Neural crest cell (in vitro differentiated cells): ENCODE data around the gene PELI3. TPM values are rescaled to one million over a fixed set of nuclear protein-coding genes. Genes with fewer than 3 reads are reported as not detected.

ENCODE experiments used
- DNase-seq: peaks from one replicate; pipeline ENCODE4 v3.0.0; 2021; ENCODE audit warnings: low read depth, mixed read lengths, low spot score
- H3K27ac Mint-ChIP-seq: one replicate; pipeline ENCODE4 v1.8.0; 2021; ENCODE audit warnings: mild to moderate bottlenecking, mixed read lengths; ENCODE audit not compliant: unreplicated experiment
- H3K27me3 Mint-ChIP-seq: 2 replicates; pipeline ENCODE4 v1.8.0; 2021; ENCODE audit warnings: low read depth, mild to moderate bottlenecking, mixed read lengths
- H3K36me3 Mint-ChIP-seq: 2 replicates; pipeline ENCODE4 v1.8.0; 2021; ENCODE audit warnings: low read depth, mild to moderate bottlenecking, mixed read lengths
- H3K4me1 Mint-ChIP-seq: 2 replicates; pipeline ENCODE4 v1.8.0; 2021; ENCODE audit warnings: mixed read lengths
- H3K4me3 Mint-ChIP-seq: one replicate; pipeline ENCODE4 v1.8.0; 2021; ENCODE audit warnings: mild to moderate bottlenecking, mixed read lengths
- H3K9me3 Mint-ChIP-seq: 2 replicates; pipeline ENCODE4 v1.8.0; 2021; ENCODE audit warnings: mixed read lengths
- total RNA-seq: library from RNA; stranded (reverse); gene quantifications from 2 replicates; pipeline ENCODE4 v1.2.1, GENCODE V29; 2021
- TF ChIP-seq, protein P1 (sequence below): fragments of 200-600 bp; sonication (generic); conservative IDR thresholded peaks from 2 replicates; pipeline ENCODE4 v1.5.0; 2021; ENCODE audit warnings: antibody characterized with exemption, mild to moderate bottlenecking

PELI3 gene
- total RNA-seq, 1 donor from 2014 or later = 13.3 TPM

DNA sequence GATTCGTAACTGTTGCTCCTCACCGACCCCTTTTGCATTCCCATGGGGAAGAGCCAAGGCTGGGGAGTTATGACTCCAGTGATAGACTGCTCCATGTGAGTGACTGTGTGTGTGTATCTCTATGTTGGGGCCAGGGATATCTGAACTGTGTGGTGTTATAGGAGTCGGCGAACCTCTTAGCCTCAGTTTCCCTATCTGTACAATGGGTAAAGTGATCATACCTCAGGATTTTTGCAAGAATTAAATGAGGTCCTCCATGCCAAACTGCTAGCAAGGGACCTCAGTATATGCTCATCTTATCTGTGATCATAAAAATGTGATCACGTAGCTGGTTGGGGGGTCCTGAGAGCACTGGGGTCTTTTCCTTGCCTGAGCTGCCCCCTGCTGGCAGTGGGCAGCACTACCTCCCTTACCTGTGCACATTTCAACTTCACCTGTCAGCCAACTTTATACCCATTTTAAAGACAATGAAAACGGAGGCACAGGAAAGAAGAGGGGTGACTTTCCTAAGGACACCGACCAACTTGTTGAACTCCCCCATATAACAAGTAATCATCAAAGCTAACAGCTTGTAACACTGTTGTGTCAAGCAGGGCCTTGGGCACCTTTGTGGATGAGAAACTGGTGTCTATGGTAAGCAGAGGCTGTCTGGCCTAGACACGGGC lies 12.2 kb downstream of the PELI3 start:
- Mint-ChIP-seq H3K9me3 (no peaks in the 10 kb centered on the region), H3K4me1 (peaks cover 29% of the 10 kb centered on the region), H3K4me3 (peak overlapping the region; percentile 96), H3K36me3 (no peaks in the 10 kb centered on the region), H3K27me3 (no peaks in the 10 kb centered on the region), H3K27ac (peak overlapping the region; percentile 89)
- DNase-seq = no peak
- TF ChIP-seq, protein P1, sequence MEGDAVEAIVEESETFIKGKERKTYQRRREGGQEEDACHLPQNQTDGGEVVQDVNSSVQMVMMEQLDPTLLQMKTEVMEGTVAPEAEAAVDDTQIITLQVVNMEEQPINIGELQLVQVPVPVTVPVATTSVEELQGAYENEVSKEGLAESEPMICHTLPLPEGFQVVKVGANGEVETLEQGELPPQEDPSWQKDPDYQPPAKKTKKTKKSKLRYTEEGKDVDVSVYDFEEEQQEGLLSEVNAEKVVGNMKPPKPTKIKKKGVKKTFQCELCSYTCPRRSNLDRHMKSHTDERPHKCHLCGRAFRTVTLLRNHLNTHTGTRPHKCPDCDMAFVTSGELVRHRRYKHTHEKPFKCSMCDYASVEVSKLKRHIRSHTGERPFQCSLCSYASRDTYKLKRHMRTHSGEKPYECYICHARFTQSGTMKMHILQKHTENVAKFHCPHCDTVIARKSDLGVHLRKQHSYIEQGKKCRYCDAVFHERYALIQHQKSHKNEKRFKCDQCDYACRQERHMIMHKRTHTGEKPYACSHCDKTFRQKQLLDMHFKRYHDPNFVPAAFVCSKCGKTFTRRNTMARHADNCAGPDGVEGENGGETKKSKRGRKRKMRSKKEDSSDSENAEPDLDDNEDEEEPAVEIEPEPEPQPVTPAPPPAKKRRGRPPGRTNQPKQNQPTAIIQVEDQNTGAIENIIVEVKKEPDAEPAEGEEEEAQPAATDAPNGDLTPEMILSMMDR = peak; percentile 88

DNA sequence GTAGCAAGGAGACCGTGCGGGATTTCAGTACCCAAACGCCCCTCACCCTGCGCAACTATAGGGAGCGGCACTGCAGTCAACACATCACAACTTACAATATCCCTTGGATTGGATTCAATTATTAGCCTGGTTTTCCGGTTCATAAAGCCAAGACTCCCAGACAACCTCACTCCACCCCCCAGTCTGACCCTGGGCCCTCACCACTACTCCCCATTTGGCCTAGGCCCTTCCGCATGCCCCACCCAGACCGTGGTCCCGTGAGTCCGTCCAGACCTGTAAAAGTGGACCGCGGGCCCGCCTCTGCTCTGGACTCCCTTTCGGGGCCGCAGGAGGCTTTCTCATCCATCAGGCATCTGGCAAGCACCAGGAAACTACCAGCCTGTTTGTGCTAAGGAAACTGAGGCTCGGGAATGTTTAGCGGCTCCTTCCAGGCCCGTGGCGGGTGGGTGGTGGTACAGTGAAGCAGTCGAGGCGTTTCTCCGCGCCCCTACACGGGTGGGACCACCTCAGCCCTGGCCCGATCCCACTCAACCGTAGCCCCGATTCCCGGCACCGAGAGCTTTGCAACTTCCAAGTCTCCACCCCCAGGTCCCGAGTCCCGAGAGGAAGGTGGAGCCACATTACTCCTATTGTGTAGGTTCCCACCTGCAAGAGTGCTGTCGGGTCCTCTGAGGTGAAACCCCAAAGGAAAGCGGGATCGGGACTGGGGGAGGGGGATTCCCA lies 12.8 kb downstream of the PELI3 start:
- Mint-ChIP-seq H3K27ac (peak overlapping the region; percentile 89), H3K4me3 (peak overlapping the region; percentile 96), H3K36me3 (no peaks in the 10 kb centered on the region), H3K27me3 (no peaks in the 10 kb centered on the region), H3K4me1 (peaks cover 29% of the 10 kb centered on the region), H3K9me3 (no peaks in the 10 kb centered on the region)
- TF ChIP-seq, protein P1 = no peak
- DNase-seq = no peak

DNA sequence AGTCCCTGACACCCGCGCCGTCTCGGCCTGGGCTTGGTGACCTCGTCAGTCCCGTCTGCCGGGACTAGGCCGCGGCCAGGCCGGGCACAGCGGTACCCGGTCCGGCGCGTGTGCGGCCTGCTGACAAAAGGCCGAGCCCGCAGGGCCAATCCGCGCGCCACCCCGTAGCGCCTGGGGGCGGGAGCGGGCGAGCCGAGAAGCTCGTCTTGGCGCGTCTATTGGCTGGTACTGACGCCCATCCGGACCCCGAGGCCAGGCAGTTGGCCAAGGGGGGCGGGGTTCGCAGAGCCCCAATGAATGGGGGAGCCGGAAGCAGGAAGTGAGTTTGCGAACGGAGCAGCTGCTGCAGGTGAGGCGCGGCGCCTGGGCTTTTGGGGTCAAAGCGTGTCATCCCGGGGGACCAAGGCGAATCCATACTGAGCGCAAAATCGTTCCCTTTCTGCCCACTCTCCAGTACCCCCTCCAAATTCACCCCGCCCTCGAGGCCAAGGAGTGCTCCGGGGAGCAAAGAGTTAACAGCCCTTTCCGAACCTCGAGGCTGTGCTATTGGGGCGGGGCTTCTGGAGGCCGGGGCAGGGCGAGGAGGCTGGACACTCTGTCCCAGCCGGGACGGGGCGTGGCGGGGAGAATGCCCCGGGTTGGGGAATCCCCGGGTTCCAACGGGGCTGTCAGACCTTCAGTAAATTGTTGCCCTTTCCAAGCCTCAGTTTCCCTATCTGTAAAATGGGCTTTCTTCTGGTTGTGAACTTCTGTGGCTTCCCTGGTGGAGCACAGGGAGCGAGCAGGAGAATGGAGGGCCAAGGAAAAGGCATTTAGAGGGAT lies 13.6 kb downstream of the PELI3 start, which contains the start of gene DPP3:
DPP3 (plus strand) TSS at position 318 of the 822 bp plus-strand sequence. CDS start 1,767 bp downstream, outside the sequence.
- Mint-ChIP-seq H3K27ac (peak within 1 kb of the TSS; percentile 92), H3K36me3 (no peaks in the 10 kb centered on the region)
- TF ChIP-seq, protein P1 = no peak

DNA sequence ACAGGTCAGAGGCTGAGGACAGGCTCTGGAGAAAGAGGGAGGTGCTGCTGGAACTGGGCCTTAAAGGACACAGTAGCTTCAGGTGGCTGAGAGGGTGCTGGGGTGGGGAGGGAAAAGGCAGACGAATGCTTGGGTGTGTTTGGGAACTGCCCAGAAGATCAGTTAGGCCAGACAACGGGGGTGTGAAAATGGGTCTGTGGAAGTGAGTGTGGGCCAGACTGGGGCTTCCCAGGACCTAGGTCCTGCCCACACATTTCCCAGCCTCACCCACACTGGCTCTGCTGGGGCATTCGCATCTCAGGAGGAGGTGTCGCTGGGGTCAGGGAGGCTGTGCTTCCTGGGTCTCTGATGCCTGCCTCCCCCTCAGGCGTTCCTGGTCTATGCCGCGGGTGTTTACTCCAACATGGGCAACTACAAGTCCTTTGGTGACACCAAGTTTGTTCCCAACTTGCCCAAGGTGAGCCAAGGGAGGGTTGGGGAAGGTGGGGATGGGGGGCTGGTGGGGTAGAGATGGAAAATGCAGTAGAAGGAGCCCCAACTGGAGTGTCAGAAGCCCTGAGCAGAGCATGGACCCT lies 18.2 kb downstream of the PELI3 start:
- Mint-ChIP-seq H3K27me3 (no peaks in the 10 kb centered on the region), H3K4me3 (no peak overlapping the region), H3K36me3 (peaks cover 3% of the 10 kb centered on the region), H3K4me1 (peaks cover 11% of the 10 kb centered on the region), H3K9me3 (no peaks in the 10 kb centered on the region), H3K27ac (no peak overlapping the region)
- no peak for DNase-seq
- TF ChIP-seq, protein P1 = no peak

More for the DNA sequence above, 13.6 kb downstream of the PELI3 start, which contains the start of gene DPP3:
- no peaks in the 10 kb centered on the region for H3K9me3 Mint-ChIP-seq
- DNase-seq = peak; percentile 94
- peak within 1 kb of the TSS; percentile 96 for H3K4me3 Mint-ChIP-seq
- H3K27me3 Mint-ChIP-seq = no peaks in the 10 kb centered on the region
- H3K4me1 Mint-ChIP-seq = peaks cover 29% of the 10 kb centered on the region

DNA sequence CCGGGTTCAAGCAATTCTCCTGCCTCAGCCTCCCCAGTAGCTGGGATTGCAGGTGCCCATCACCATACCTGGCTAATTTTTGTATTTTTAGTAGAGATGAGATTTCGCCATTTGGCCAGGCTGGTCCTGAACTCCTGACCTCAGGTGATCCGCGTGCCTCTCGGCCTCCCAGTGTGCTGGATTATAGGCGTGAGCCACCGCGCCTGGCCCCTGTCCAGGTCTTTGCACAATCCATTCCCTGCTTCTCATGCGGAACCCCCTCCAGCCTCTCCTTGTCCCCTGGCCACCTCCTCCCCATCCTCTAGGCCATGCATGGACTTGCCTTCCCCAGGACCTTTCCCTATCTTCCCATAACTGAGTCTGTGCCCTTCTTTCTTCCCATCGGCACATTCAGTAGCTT lies 22.3 kb downstream of the PELI3 start:
- H3K27me3 Mint-ChIP-seq = no peaks in the 10 kb centered on the region
- no peak overlapping the region for H3K4me3 Mint-ChIP-seq
- no peaks in the 10 kb centered on the region for H3K9me3 Mint-ChIP-seq
- TF ChIP-seq, protein P1 = no peak
- H3K4me1 Mint-ChIP-seq = no peaks in the 10 kb centered on the region
- no peak for DNase-seq
- H3K36me3 Mint-ChIP-seq = peaks cover 6% of the 10 kb centered on the region
- no peak overlapping the region for H3K27ac Mint-ChIP-seq
